ENCODE data around the gene HSD3B7.

GRCh38 chr16:31025339-31025738 lies 40.3 kb downstream of the HSD3B7 start:
- TF ChIP-seq ZNF274 (IDR thresholded peaks at IDR 0.05; ENCODE audit: low read depth, low read length) (no peak), YY1 (IDR thresholded peaks at IDR 0.05; ENCODE audit: insufficient read depth, insufficient read length) (no peak)

Measured in NT2/D1 (cell line).